Mammary epithelial cell (primary cell): ENCODE measurements around the gene MICAL3.

Experiments
- EZH2 ChIP-seq: IDR thresholded peaks from 2 replicates; pipeline ENCODE4 v1.6.1; 2012; ENCODE audit warnings: low read length, inconsistent platforms, borderline replicate concordance
- TF ChIP-seq, protein P1 (sequence below), 2 donors: IDR thresholded peaks in 1 of 2; conservative IDR thresholded peaks in 1 of 2; 2 replicates each; pipeline ENCODE4 v1.5.1; 2011 to 2012; ENCODE audit warnings: inconsistent platforms in 2 of 2, low read length in 2 of 2, mild to moderate bottlenecking in 2 of 2, control low read depth in 1 of 2, low read depth in 1 of 2; ENCODE audit not compliant: insufficient read depth in 1 of 2; ENCODE audit errors: extremely low read depth in 1 of 2

DNA sequence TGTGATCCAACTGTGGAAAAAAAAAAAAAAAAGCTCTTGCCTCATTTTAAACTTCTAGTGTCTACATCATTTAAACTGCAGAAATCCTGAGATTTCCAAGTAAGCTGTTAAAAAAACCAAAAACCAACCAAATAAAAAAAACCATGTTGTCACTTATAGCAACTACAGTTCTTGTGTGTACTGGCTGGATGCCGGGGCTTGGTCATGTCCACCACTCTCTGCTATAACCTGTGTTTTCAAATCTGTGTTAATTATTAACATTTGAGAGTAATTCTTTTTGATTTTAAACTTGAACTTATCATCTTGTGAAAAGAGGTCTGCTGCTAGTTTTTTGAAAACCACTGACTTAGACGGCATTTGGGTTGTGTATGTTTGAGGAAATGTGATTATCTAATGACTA is 217.9 kb downstream of the MICAL3 start:
- TF ChIP-seq, protein P1, sequence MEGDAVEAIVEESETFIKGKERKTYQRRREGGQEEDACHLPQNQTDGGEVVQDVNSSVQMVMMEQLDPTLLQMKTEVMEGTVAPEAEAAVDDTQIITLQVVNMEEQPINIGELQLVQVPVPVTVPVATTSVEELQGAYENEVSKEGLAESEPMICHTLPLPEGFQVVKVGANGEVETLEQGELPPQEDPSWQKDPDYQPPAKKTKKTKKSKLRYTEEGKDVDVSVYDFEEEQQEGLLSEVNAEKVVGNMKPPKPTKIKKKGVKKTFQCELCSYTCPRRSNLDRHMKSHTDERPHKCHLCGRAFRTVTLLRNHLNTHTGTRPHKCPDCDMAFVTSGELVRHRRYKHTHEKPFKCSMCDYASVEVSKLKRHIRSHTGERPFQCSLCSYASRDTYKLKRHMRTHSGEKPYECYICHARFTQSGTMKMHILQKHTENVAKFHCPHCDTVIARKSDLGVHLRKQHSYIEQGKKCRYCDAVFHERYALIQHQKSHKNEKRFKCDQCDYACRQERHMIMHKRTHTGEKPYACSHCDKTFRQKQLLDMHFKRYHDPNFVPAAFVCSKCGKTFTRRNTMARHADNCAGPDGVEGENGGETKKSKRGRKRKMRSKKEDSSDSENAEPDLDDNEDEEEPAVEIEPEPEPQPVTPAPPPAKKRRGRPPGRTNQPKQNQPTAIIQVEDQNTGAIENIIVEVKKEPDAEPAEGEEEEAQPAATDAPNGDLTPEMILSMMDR (conservative IDR thresholded peaks at IDR 0.05 in 1 of 2, IDR thresholded peaks at IDR 0.05 in 1 of 2; ENCODE audit: extremely low read depth in 1 of 2, insufficient read depth in 1 of 2, low read depth in 1 of 2, low read length in 2 of 2) = no peak
- no peak for TF ChIP-seq EZH2
